GM12865 (cell line): ENCODE measurements around the gene OSGEP.

Experiments used
- DNase-seq: peaks from one replicate; pipeline ENCODE4 v3.0.0; 2010; ENCODE audit warnings: low read depth
- H3K4me3 ChIP-seq: 2 replicates; pipeline ENCODE4 v1.5.1; 2011; ENCODE audit warnings: mild to moderate bottlenecking, low read depth, low read length, control low read depth
- CTCF ChIP-seq: IDR thresholded peaks from 2 replicates; pipeline ENCODE4 v1.5.1; 2011; ENCODE audit warnings: low read length, control low read depth, low read depth, inconsistent platforms; ENCODE audit not compliant: insufficient read depth; ENCODE audit errors: missing control alignments

The OSGEP gene

GRCh38 chr14:20422886-20423285, 31.7 kb downstream of the OSGEP start:
- TF ChIP-seq CTCF, result no peak
- DNase-seq, result no peak
- no peak overlapping the region for H3K4me3 ChIP-seq

- no peak overlapping the region for H3K4me3 ChIP-seq
- no peak for DNase-seq
- TF ChIP-seq CTCF, result no peak
These were observed 33.3 kb downstream of the OSGEP start for GRCh38 chr14:20421267-20421666.

GRCh38 chr14:20419419-20419818, 35.2 kb downstream of the OSGEP start:
- no peak overlapping the region for H3K4me3 ChIP-seq
- no peak for DNase-seq
- no peak for TF ChIP-seq CTCF

- no peak overlapping the region for H3K4me3 ChIP-seq
- no peak for TF ChIP-seq CTCF
- DNase-seq, result no peak
These were observed 36.1 kb downstream of the OSGEP start for GRCh38 chr14:20418501-20418909.

GRCh38 chr14:20417250-20418186, 37.1 kb downstream of the OSGEP start:
- no peak for TF ChIP-seq CTCF

GRCh38 chr14:20416223-20416622, 38.4 kb downstream of the OSGEP start:
- H3K4me3 ChIP-seq, result no peak overlapping the region
- TF ChIP-seq CTCF, result no peak
- DNase-seq, result no peak

More at GRCh38 chr14:20417250-20418186, 37.1 kb downstream of the OSGEP start:
- no peak overlapping the region for H3K4me3 ChIP-seq
- no peak for DNase-seq
